GM18858 (cell line): ENCODE measurements around the gene CD28.
"Not testable (repeated sequence)": the region's sequence is repeated elsewhere in the genome, so short reads cannot be mapped to it uniquely, and the experiment has no call there.

ENCODE experiments used
- ATAC-seq: cut with Tn5 transposase; IDR thresholded peaks from one replicate; pipeline ENCODE4 v1.9.1; 2021; ENCODE audit not compliant: unreplicated experiment

CD28 gene

DNA sequence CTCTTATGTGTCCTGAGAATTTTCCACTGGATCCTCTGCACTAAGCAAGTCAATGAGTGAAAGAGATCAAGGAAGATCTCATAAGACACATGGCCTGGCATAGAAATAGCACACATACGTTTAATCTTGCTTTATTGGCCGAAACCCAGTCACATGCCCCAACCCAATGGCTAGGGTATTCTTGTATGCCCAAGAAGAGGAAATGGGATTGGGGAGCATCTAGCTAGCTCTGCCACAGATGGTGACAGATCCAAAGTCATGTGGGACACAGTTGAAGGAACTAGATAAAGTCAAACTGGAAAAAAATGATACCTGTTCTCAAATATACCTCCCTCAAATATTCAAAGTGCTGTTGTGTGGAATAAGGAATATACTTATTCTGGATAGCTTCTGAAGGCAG lies 74.7 kb downstream of the CD28 start:
- ATAC-seq, result no peak

DNA sequence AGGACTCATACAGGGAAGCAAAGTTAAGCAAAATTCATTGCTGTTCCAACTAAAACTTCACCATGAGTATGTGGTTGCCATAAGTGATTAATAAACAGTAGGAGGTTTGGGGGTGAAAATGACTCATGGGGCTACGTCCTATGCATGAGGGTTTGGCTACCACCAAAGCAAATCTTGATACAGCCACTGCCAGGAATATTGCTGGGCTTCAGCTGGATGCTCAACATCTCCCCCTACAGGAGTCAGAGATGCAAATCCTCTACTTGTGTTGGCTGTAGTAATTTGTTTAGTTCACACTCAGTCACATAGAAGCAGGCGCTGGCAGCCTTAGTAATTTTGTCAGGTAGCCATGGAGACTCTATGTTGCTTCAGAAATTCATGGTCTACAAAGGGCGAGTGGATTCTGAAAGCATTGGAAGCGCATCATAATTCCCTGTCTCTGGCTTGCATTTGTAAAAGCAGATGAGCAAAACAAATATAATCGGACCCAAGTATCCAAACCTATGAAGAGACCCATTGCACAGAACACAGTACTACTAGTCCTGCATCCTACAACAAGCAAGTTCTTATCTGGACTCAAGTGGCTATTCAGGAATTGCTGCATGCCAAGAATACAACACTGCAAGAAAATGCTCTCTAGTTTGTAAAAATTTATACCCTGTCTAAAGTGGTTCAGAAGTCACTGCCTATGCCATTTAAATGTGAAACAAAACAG lies 76.0 kb downstream of the CD28 start:
- ATAC-seq, result peak; percentile 44

DNA sequence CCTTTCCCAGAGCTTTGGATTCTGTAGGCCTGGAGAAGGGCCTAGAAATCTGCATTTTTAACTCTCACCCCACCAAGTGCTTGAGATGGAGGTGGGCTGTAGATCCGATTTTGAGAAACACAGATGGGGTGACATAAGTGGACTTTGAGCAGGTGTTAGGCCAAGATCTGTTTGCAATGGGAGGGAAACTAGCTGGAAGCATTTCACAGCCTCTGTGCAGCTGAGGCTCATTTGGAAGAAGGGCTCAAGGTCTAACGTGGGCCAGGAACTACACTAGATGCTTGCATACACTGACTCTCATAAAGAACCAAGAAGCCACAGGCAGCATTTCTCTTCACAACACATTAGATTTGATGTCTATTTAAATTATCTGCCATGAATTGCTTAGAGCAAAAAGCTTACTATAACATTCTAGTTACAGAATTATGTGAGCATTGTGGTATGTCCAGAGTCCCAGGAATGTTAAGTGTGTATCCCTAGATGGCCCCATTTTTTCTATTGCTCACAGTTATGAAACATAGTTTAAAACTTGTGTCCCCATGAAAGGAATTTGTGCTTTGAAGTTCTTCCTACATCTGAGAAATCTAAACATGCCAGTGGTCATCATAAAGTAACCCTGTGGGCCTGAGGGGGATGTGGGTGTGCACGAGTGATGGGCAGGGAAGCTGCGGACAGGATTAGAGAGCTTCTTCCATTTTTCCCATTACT lies 77.2 kb downstream of the CD28 start:
- no peak for ATAC-seq

DNA sequence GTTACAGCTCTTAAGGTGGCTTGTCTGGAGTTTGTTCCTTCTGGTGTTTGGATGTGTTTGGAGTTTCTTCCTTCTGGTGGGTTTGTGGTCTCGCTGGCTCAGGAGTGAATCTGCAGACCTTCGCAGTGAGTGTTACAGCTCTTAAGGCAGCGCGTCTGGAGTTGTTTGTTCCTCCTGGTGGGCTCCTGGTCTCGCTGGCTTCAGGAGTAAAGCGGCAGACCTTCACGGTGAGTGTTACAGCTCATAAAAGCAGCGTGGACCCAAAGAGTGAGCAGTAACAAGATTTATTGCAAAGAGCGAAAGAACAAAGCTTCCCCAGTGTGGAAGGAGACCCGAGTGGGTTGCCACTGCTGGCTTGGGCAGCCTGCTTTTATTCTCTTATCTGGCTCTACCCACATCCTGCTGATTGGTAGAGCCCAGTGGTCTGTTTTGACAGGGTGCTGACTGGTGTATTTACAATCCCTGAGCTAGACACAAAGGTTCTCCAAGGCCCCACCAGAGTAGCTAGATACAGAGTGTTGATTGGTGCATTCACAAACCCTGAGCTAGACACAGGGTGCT lies 78.4 kb downstream of the CD28 start:
- ATAC-seq, result not testable (repeated sequence)

DNA sequence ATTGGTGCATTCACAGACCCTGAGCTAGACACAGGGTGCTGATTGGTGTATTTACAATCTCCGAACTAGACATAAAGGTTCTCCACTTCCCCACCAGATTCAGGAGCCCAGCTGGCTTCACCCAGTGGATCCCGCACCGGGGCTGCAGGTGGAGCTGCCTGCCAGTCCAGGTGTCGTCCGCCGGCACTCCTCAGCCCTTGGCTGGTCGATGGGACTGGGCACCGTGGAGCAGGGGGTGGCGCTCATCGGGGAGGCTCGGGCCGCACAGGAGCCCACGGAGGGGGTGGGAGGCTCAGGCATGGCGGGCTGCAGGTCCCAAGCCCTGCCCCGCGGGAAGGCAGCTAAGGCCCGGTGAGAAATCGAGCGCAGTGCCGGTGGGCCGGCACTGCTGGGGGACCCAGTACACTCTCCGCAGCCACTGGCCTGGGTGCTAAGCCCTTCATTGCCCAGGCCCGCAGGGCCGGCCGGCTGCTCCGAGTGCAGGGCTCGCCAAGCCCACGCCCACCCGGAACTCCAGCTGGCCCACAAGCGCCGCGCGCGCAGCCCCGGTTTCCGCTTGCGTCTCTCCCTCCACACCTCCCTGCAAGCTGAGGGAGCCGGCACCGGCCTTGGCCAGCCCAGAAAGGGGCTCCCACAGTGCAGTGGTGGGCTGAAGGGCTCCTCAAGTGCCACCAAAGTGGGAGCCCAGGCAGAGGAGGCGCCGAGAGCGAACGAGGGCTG lies 79.1 kb downstream of the CD28 start:
- ATAC-seq, result not testable (repeated sequence)

DNA sequence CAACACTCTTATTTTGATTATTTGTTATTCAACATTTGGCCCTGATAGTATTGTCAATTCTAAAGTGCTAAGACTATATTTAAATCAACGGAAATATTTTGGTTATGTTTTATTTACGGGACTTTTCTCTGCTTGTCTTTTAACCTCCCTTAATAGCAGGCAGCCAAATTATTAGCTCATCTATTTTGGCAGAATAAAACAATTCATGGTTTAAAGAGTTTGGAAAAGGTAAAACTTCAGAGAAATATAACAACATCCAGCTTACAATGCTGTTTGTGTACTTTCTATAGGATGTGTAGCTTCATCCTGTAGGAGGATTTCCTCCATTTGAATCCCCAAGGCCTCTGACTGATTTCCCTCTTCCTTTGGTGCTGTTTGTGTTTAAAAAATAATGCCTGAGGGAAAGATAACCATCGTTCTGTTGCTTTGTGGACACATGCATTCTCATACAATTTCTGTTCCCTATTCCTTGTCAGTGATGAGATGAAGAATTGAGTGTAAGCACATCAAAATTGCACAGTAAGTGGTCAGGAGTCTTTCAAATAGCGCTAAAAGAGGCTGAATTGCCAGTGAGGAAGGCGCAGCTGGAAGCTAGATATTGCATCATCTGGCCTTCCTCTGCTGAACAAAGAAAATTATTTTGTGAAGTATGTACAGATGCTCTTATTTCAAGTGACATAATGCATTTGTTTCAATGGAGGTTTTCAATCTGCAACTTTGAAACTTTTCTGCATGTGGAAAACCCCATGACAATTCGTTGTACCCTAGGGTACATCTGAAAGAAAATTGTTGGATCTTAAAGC lies 80.3 kb downstream of the CD28 start:
- no peak for ATAC-seq

DNA sequence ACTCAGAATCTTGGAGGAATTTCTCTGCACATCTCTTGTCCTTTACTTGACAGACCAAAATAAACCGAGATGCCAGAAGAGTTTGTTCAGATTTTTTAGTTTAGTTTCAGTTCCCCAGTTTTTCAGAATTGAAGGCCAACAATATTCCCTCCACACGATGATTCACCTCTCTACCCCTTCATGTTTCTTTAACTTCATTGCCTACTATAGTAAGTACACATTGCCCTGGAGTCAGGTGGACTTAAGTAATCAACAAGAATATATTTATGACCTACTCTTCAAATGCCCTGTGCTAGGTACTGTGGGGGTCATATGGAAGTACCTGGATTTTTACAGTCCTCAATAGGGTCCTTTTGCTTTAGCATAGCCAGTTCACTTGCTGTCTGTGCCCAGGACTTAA lies 81.5 kb downstream of the CD28 start:
- ATAC-seq, result no peak
